Muscle layer of duodenum (tissue), 2 donors: ENCODE results near the gene SMOC2.

Source experiments
- H3K27ac ChIP-seq: one replicate; pipeline ENCODE4 v1.7.0; 2013; ENCODE audit warnings: mild to moderate bottlenecking, low read length
- H3K27me3 ChIP-seq: one replicate; pipeline ENCODE4 v1.7.0; 2013; ENCODE audit warnings: low read depth, mild to moderate bottlenecking, control low read depth, low read length
- H3K36me3 ChIP-seq, 2 donors: one replicate each; pipeline ENCODE4 v1.7.0; 2013; ENCODE audit warnings: low read length in 2 of 2, control low read depth in 1 of 2, mild to moderate bottlenecking in 1 of 2; ENCODE audit not compliant: insufficient read depth in 2 of 2, control insufficient read depth in 1 of 2
- H3K4me1 ChIP-seq, 2 donors: one replicate each; pipeline ENCODE4 v1.7.0; 2013; ENCODE audit warnings: low read length in 2 of 2, mild to moderate bottlenecking in 2 of 2, control low read depth in 1 of 2, moderate library complexity in 1 of 2; ENCODE audit not compliant: insufficient read depth in 2 of 2, control insufficient read depth in 1 of 2
- H3K4me3 ChIP-seq, 2 donors: one replicate each; pipeline ENCODE4 v1.7.0; 2013; ENCODE audit warnings: low read length in 2 of 2, low read depth in 1 of 2, mild to moderate bottlenecking in 1 of 2
- H3K9me3 ChIP-seq, 2 donors: one replicate each; pipeline ENCODE4 v1.7.0; 2013; ENCODE audit warnings: low read length in 2 of 2, control low read depth in 1 of 2, mild to moderate bottlenecking in 1 of 2; ENCODE audit not compliant: control insufficient read depth in 1 of 2
- donor health status: healthy.

The SMOC2 gene

DNA sequence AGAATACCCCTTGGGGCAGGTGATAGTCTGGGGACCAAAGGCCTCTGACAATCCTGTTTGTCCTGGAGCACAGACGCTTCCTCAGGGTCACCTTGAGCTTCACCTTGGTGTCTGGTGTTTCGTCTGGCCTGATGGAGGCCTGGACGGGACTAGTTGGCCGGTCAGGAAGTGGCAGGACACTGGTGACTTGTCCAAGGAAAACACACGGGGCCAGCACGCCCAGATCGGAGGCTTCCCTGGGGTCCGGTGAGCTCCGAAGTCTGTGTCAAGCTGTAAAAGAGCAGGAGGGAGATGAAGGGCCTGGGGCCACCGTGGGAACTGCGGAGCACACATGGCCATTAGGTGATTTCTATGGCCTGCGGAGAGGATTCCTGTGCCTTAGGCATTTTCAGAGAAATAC lies 67.9 kb downstream of the SMOC2 start:
- Histone ChIP-seq H3K4me1 (no peaks in the 10 kb centered on the region), H3K27ac (no peak overlapping the region), H3K27me3 (no peaks in the 10 kb centered on the region), H3K9me3 (no peaks in the 10 kb centered on the region), H3K4me3 (no peak overlapping the region), H3K36me3 (no peaks in the 10 kb centered on the region)

DNA sequence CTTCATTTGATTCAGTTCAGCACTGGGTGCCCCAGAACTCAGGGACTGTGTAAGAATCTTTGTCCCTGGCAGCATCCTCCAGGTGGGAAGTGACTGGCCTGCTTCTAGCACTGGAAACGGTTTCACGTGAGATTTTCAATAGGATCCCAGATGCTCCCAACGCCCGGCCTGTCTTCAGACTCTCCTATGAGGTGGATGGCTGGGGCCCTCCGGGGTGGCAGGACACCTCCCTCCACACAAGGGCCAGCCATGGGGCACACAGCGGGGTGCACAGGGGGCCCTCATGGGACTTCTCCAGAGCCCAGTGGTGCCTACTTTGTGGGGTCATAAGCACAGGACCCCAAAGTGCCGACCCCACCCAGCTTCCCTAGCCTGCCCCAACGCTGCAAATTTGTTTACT lies 72.8 kb downstream of the SMOC2 start:
- H3K4me1 ChIP-seq, result no peaks in the 10 kb centered on the region
- no peaks in the 10 kb centered on the region for H3K36me3 ChIP-seq
- no peak overlapping the region for H3K27ac ChIP-seq
- no peaks in the 10 kb centered on the region for H3K9me3 ChIP-seq
- H3K27me3 ChIP-seq, result no peaks in the 10 kb centered on the region
- no peak overlapping the region for H3K4me3 ChIP-seq

DNA sequence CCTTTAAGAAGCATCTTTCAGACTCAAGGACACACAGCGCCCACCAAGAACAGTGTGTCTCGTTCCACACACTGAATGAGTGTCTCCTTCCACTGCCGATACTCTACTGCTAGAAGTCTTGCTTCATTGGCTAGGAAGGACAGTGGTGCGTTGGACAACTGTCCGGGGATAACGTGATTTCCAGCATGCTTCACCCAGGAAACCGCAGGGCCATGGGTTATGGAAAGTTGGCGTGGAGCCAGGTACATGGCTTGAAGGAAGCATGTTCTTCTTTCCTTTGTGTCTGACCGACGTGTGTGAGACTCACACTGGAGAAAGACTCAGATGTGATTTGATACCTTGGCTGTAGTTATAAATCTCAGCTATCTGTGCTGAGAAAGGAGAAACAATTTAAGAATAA lies 73.2 kb downstream of the SMOC2 start:
- no peaks in the 10 kb centered on the region for H3K36me3 ChIP-seq
- H3K4me3 ChIP-seq, result no peak overlapping the region
- no peak overlapping the region for H3K27ac ChIP-seq
- H3K9me3 ChIP-seq, result no peaks in the 10 kb centered on the region
- H3K27me3 ChIP-seq, result no peaks in the 10 kb centered on the region
- H3K4me1 ChIP-seq, result no peaks in the 10 kb centered on the region

DNA sequence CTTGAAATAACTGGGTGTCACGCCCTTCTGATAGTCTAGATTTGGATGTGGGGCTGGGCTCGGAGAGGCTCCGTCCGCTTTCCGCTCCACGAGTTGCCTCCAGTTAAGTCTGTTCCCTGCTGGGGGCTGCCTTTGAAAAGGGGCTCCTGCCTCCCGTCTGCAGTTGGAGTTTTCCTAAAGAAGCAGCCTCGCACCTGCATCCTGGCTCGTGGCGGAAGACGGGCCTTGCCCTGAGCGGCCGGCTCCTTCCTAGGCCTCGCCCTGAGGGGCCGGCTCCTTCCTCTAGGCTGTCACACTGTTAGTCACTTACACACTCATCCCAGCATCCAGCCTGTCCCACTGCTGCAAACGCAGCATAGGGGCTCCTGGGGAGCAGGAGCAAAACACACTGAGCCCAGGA lies 74.4 kb downstream of the SMOC2 start:
- H3K9me3 ChIP-seq, result no peaks in the 10 kb centered on the region
- no peak overlapping the region for H3K4me3 ChIP-seq
- no peaks in the 10 kb centered on the region for H3K4me1 ChIP-seq
- no peaks in the 10 kb centered on the region for H3K36me3 ChIP-seq
- H3K27me3 ChIP-seq, result no peaks in the 10 kb centered on the region
- H3K27ac ChIP-seq, result no peak overlapping the region

DNA sequence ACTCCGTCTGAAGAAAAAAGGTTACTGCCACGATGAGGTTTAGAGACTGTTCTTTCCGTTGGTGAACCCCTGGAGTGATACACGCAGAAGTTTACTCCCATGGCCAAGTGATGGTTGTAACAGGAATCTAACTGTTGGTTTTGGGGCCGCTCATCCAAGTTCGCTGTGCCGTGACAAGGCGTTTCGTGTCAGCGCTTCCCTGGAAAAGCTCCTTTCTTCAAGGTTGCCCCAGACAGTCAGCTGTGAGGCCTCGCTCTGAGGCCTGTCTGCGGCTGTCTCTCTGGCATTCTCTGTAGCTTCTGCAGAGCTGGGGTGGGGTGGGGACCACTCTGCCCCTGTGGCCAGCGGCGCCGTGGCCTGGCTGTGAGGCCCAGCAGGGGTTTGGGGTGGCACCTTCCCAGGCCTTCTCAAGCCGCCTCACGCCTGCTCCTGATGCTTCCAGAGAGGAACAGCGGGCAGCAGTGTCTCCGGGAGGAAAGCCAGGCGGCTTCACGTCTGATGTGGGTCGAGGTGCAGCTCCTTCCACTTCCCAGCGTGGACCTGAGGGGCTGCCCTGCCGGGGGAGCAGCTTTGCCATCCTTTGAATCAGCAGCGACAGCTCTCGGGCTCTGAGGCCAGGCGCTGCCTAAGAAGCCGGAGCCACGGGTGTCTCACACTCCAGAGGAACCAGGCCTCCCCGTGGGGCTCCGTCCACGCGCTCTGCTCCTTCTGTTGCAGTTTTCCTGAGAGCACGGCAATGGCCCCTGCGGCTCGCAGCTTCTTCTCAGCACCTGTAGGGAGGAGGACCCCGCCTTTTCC lies 76.2 kb downstream of the SMOC2 start:
- H3K27ac ChIP-seq, result no peak overlapping the region
- no peak overlapping the region for H3K4me3 ChIP-seq
- H3K9me3 ChIP-seq, result no peaks in the 10 kb centered on the region
- no peaks in the 10 kb centered on the region for H3K36me3 ChIP-seq
- no peaks in the 10 kb centered on the region for H3K4me1 ChIP-seq
- no peaks in the 10 kb centered on the region for H3K27me3 ChIP-seq

DNA sequence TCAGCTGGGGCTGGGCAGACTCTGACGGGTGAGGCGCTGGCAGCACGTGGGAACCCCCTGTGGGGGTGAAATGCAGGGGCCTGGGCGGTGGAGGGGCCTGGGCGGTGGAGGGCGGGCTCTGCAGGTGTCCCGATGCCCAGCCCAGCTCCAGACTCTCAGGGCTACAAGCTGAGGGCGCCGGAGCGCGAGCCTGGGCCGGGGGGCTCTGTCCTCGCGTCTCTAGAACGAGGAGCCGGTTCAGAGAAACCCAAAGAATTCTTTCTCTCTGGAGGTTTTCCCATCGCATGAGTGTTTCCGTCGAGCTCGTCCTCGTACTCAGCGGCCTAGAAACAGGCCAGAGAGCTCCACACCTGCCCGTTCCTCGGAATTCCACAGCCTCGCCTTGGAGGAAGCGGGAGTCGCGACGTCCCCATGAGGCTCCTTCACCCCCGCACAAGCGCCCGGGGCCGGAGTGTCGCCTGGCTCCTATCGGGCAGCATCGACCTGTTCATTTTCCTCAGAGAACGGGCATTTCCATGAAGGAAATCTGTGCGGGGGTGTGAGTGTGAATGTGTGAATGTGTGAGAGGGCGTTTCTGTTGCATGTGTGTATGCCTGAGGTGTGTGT lies 76.9 kb downstream of the SMOC2 start:
- Histone ChIP-seq H3K4me3 (no peak overlapping the region), H3K36me3 (no peaks in the 10 kb centered on the region), H3K4me1 (no peaks in the 10 kb centered on the region), H3K9me3 (no peaks in the 10 kb centered on the region), H3K27me3 (no peaks in the 10 kb centered on the region), H3K27ac (no peak overlapping the region)

DNA sequence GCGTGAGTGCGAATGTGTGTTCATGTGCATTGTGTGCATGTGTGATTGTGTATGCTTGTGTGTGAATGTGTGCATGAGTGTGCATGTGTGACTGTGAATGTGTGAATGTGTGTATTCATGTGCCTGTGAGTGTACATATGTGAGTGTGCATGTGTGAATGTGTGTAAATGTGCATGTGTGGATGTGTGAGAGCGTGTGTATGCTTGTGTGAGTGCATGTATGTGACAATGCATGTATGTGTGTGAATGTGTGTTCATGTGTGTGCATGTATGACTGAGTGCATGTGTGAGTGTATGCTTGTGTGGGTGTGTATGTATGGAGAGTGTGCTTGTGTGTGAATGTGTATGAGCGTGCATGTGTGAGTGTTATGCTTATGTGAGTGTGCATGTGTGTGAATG lies 77.4 kb downstream of the SMOC2 start:
- Histone ChIP-seq H3K36me3 (no peaks in the 10 kb centered on the region), H3K27ac (no peak overlapping the region), H3K27me3 (no peaks in the 10 kb centered on the region), H3K9me3 (no peaks in the 10 kb centered on the region), H3K4me1 (no peaks in the 10 kb centered on the region), H3K4me3 (no peak overlapping the region)

DNA sequence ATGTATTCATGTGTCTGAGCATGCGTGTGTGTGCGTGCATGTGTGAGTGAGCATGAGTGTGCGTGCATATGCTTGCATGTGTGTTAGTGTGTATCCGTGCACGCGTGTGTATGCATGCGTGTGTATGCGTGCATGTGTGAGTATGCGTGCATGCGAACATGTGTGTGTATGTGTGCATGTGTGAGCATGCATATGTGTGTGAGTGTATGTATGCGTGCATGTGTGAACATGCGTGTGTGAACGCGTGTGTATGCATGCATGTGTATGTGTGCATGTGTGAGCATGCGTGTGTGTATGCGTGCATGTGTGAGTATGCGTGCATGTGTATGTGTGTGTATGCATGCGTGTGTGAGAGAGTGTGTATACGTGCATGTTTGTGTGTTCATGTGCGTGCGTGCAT lies 77.9 kb downstream of the SMOC2 start:
- Histone ChIP-seq H3K27me3 (no peaks in the 10 kb centered on the region), H3K4me1 (no peaks in the 10 kb centered on the region), H3K4me3 (no peak overlapping the region), H3K9me3 (no peaks in the 10 kb centered on the region), H3K27ac (no peak overlapping the region), H3K36me3 (no peaks in the 10 kb centered on the region)

DNA sequence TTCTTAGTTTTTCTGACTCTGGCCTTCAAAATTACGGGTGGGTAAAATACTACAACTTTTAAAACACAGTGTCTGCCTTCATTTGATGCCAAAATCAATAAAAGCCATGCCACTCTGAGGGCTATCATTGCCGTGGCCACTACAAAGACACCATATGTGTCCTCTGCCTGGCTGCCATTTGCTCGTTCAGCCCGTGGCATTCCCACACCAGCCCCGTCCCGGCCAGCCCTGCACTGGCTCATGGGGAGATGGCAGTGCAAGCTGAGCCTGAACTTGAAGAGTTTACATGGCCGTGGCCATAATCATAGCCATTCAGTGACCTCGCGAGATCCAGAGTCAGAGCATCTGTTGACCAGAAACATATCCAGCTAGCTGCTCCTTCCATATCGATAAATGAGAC lies 79.2 kb downstream of the SMOC2 start:
- H3K36me3 ChIP-seq, result no peaks in the 10 kb centered on the region
- no peak overlapping the region for H3K4me3 ChIP-seq
- H3K27me3 ChIP-seq, result no peaks in the 10 kb centered on the region
- H3K27ac ChIP-seq, result no peak overlapping the region
- no peaks in the 10 kb centered on the region for H3K9me3 ChIP-seq
- no peaks in the 10 kb centered on the region for H3K4me1 ChIP-seq

DNA sequence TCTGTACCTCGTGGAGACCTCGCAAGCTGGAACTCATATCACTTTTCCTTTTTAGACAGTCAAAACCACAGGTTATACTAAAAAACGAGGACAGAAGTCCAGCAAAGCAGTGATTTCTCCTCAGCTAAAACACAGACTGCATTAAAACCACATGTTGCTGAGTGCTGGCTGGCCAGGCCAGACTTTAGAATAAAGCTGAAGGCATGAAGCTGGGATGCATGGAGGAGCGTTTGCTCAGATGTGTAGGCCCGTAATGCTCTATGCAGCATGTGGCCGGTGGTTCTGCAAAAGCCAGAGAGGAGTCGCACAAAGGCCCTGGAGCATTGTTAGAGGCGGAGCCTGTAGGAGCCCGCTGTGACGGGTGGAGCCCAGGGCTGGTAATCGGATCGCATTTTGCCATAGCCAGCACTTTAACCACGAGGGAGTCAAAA lies 83.6 kb downstream of the SMOC2 start:
- H3K9me3 ChIP-seq, result no peaks in the 10 kb centered on the region
- peaks cover 0 to 26% of the 10 kb centered on the region in 2 donors for H3K4me1 ChIP-seq
- no peak overlapping the region for H3K27ac ChIP-seq
- H3K4me3 ChIP-seq, result no peak overlapping the region
- H3K27me3 ChIP-seq, result no peaks in the 10 kb centered on the region
- no peaks in the 10 kb centered on the region for H3K36me3 ChIP-seq

DNA sequence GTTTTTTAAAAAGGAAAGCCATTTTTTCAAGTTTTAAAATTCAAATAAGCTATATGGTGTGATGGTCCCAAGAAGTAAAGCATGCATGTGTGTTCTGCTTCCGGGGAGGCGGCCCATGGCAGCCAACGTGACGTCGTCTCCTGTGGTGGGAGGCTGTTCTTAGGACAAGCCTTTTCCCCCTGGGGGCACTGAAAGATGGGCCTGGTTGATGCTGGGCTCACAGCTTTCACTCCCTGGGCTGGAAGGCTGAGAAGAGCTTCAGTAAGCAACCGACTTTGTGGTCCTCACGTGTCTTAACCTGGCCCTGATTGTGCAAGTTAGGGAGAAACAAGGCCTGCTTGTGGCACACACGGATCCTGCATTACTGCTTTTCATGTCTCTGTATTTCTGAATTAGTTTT lies 84.1 kb downstream of the SMOC2 start:
- H3K9me3 ChIP-seq, result no peaks in the 10 kb centered on the region
- no peak overlapping the region for H3K27ac ChIP-seq
- no peaks in the 10 kb centered on the region for H3K27me3 ChIP-seq
- no peak overlapping the region for H3K4me3 ChIP-seq
- peaks cover 0 to 26% of the 10 kb centered on the region in 2 donors for H3K4me1 ChIP-seq
- H3K36me3 ChIP-seq, result no peaks in the 10 kb centered on the region
